NOMO-1 treated with dmso at 0.1 percent for 144 hours (cell line): Measurements from ENCODE around the gene PAK1.

Experiments
- DNase-seq: peaks from one replicate; lab custom pipeline; 2025; ENCODE audit not compliant: unreplicated experiment; lab: John Stamatoyannopoulos, UW

The PAK1 gene

DNA sequence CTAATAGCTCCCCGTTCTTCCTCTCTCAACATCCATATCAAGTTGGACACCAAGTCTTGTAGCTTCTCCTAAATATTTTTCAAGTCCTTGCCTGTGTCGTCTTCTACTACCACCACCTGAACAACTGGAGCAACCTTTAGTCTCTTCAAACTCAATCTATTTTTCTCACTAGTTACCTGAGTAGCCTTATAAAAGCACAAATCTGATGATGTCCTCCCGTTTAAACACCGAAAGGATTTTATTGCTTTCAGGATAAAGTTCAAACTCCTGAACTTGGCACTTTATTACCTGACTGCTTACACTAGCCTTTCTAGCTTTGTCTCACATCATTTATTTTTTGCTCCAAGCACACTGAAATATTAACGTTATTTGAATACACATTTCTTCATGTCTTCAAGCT lies 1.3 kb upstream of the PAK1 start:
- DNase-seq = no peak

DNA sequence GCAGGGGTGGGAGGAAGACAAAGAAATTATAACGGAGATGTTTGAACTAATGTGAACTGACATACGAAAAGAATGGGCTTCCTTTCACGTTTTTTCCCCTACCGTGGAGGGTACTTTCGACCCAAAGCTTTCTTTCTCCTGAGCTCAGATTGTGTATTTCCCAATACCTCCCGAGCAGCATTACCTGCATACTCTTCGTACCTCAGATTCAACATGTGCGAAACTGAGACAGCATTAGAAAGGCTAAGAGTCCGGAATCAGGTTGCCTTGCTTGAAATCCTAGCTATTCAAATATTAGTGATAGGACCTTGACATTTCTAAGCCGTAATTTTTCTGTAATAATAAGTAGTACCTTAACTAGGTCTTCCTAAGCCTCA lies 778 bp upstream of the PAK1 start:
- DNase-seq = no peak

DNA sequence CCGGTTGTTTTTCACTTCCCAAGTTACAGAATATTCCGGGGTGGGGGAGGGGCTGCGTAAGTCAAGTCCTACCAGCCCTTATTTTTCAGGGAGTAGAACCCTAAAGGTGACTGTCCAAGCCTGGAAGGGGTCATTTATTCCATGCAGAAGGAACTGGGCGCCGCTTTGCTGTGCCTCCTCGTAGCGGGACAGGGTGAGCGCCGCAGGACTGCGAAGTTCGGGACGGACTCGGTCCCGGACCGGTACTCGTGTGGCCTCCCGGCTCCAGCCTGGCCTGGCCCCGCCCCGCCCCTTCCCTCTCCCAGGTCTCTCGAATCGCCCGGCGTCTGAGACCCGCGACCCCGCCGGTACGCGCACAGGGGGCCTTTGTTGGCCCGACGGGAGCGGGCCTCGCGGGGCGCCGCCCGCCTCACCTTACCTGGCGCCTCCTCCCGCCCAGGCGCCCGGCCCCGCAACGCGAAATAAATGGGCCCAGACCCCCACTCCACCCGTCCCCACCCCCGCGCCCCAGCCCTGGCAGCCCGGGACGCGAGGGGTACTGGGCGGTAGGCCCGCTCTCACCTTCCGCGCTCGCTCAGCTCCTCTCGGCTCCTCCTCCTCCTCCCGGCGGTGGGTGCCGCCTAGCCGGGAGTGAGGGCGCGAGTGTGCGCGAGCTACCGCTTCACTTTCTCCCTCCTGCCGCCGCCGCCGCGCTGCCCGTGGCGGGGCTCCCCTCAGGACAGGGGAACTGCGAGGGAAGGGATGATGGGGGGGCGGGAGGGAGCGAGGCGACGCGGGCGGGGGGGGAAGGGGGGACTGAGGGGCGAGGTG lies 698 bp downstream of the PAK1 start:
- peak; percentile 34 for DNase-seq

DNA sequence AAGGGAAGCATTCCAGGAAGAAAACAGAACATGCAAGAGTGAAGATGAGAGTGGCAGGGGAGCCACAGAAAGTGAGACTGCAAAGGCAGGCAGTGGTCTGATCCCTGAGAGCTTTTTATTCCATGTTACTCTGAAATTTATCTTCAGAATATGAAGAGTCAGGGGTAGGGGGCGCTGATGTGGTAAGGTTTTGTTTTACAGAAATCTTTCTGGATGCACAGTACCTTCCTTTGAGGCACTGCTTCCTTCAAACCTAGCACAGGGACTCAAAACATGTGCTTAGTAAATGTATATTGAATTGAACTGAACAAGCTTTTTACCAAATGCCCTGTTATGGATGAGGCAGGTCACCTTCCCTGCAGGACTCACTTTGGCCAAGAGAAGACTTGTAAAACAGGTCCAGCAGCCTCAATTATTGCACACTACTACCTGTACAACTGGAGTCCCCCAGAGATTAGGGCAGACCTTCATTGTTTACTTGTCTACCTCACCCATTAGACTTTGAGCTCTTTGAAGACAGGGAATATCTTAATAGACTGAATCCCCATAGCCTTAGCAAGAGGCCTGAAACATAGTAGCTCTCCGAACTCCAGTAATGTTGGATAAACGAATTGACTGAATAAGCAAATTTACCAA lies 2.2 kb downstream of the PAK1 start:
- no peak for DNase-seq

DNA sequence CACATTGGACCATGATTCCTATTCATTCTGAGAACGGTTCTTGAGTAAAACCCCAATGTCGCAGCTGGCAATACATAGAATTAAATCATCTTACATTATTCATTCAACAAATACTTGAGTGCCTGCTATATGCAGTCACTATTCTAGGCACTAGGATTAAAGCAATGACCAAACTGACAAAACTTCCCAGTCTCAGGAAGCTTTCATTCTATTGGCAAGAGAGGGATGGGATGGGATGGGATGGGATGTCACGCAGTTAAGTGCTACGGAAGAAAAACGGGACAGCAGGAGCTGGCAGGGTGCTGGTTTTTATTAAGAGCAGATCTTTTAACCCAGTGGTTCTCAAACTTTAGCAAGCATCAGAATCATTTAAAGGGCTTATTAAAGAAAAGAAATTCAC lies 2.9 kb downstream of the PAK1 start:
- no peak for DNase-seq

DNA sequence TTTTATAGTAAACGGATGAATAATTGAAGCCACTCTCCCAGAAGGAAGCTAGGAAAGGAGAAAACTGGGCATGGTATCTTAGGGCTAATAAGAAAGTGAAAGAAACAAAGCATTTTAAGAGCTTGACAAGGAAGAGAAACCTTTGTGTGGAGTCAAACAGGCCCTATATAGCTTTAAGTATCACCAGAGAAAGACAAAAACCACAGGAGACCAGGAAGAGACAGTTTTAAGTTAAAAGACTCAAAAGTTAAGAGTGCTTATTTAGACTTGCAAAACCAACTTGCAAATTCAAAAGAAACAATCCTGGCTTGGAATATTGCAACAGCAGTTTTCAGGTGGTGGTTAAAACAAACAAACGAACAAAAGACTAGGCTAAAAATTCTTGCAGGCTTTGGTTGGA lies 3.4 kb downstream of the PAK1 start:
- DNase-seq = no peak

DNA sequence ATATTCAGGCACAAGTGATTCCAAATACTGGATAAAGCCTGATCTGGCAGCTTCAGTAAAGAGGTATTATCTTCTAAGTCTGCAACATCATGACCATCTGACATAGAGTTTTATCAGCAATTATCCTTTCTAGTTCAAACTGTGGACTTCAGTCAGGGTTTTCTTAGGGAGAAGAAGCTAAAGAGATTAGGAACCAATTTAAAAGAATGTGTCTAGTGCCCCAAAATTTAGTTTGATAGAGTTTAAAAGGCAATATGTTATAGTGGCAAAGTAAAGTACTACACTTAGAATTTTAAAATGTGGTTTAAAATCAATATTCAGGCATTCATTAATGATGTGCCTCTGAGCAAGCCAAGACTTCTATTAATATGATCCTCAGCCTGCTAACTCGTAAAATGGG lies 5.4 kb downstream of the PAK1 start:
- DNase-seq = no peak

DNA sequence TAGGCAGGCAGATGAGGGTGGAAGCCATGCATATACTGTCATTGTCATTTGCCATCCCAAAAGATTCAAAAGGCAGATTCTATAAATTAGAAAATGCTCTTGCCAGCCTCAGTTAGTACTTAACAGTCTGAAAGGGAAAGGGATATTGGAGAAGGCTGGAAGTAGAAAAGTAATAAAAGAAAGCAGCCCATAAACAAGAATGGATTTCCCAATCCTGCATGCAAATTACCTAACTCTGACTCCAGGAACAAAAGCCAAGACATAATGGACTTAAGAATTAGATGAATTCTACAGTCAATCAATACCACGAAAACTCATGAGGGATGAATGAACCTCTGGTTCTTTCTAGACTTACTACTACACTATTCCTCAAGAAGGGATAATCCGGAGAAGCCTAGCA lies 5.9 kb downstream of the PAK1 start:
- DNase-seq = no peak

DNA sequence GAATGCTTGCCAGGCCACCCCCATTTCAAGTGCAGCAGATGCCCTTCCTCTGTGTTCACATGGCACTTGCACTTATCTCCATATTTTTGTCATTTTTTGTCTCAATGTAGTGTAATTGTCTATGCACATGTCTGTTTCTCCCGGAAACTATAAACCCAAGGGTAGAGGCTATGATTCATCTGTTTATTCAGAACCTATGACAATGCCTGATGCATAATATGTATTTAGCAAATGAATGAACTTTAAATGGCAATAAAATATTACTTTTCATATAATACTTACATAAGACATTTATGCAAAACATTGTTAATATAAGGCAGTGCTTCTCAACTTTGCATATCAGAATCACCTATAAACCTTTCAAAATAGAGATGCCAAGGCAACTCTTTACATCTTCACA lies 6.7 kb downstream of the PAK1 start:
- DNase-seq = no peak

DNA sequence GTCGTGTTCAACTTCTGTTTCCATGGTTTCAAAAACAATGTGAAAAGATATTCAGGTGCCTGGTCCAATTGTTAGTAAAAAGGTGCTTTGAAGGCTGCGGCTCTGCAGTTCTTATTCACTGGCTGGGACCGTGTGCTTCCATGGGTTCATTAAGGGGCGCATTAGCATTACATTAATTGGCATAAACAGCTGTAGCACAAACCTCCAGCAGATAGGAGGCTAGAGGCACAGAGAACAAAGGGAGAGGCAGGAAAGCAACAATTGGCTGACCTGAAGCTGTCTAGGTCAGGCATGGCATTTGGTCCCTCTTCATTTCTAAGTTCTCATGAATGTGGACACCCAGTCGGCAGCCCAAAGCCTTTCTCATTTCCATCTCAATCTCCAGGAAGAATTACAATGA lies 16.6 kb downstream of the PAK1 start:
- no peak for DNase-seq

DNA sequence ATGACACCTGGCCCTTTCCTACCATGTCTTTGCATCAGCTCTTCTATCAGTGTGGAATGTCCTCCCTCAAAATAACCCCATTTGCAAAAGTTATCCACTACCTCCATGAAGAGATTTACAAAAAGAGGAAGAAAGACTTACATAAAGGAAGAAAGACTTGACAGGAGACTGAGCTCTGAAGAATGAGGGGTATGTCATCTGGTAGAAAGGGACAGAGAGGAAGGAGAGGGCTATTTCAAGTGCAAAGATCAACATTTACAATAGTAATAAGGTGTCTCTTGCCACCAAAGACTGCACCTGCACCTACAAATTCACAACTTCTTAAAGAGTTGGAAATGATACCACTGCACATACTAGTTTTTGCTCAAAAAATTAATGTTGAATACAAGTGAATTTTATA lies 18.2 kb downstream of the PAK1 start:
- peak; percentile 57 for DNase-seq

DNA sequence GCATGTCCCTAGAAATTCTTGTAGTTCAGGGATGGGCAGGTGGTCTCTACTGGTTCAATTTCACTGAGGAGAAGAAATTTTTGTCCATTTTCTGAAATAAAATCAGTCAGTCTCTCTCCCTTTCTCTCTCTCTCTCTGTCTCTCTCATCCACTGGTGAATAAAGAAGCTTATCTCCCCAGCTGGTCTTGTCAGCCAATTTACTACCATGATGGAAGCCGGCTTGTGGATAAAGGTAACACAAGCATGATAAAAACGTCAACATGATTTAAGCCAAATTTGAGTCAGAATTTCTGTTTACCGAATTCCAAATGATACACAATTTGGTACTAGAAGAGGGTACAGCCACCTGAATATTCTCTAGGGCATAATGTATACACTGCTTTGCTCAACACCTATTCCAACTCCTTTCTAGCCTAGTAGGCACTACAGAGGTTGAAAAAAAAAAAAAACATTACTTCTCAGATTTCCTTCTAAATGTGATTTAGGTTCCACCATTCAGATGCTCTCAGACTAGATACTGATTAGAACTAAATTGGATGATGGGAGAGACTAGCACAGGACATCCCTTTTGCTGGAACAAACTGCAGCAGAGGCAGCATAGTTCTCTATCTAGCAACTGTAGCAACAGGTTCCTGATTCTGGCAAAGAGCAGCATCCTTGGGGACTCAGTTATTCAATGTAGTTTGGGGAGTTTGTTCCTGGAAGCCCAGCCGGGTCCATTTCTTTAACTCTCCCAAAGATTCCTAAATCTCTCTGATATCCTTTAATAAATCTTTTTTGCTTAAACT lies 18.8 kb downstream of the PAK1 start:
- no peak for DNase-seq

DNA sequence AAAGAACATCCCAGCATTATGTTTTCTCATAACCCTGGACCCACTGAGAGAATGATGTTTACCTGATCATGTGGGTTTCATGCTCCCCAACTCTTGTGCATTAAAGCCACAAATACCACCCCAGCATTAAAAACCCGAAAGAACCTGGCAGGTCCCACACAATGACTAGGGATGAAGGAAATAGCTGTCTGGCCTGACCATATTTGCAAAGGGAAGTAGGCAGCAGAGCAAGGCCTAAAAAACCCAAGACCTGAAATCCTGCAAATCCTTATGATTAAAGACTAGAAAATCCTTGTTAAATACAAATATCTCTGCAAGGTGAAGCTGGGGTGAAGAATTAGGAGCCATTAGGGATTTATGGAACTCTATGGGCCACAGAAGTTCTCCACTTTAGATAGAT lies 23.7 kb downstream of the PAK1 start:
- DNase-seq = no peak

DNA sequence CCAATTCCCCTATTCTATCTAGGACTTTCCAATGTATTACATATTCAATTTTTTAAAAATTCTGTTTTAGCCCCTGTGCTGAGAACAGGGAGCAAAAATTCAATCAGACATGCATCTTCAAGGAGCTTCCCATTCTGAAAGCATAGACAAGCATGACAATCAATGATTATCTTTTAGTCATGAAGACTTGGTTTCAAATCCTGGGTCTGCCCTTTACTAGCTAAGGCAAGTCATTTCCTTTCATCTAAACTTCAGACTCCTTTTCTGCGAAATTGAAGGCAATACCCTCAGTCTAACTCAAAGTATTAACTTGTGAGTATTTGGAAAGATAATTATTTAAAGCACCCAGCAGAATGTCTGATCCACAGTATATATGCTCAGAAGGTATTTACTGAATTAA lies 24.1 kb downstream of the PAK1 start:
- DNase-seq = no peak

DNA sequence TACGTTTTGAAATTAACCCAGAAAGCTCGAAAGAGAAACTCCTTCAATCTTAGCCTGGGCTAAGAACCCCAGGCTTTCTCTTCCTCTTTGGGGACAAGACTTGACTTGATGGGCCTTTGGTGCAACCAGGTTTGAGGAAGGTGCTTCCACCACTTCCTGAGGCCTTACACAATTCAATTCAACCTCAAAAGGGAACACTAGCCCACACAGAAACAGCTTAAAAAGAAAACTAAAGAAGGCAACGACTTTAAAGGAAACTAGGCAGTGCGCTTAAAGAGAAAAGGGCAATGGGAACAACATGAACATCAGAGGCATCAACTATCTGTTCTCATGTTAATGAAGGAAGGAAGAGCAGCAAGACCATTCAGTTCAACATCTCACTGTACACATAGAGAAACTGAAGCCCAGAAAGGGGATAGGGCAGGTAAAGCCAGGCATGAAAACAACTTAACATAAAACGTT lies 24.8 kb downstream of the PAK1 start:
- DNase-seq = peak; percentile 93

DNA sequence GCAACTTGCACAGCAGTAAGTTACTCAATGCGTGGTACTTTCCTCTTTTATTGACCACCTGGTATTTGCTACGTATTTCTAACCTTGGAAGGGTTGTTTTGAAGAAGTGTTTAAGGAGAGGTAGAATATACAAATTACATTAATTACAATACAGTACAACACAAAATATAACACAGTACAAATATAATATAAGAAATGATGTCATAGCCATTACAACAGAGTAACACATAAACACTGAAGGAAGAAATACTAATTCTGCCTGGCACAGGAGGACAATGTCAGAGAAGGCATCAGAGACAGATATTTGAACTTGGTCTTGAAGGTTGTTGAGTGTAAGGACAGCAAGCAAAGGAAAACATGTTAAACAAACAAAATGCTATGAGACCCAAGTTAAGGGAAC lies 25.6 kb downstream of the PAK1 start:
- no peak for DNase-seq

DNA sequence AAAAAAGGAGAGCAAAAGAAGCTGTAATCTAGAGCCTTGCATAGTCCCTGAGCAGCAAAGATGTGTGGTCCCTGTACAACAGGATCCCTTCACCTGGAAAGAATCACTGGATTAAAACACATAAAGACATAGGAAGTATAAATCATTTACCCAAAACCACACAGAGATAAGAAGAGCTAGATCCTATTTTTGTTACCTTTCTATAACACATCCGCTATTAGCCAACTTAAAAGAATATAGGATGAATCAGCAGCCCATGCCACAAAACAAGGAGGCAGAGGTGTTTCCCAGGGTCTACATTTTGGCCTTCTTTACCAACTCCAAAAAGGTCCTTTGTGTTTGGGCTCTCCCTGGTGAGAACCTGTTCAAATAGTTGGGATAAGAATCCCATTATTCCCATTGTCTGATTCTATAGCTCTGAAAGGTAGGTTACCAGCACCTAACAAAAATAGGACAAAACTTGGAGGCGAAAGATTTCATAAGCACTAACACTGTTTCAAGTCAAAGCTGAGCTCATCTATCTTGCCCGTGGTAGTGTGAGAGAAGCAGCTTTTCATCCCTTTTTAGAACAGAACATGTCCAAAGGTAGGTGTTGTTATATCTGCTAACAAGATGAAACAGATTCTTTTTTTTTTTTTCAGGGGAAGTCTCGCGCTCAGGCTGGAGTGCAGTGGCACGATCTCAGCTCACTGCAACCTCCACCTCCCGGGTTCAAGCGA lies 26.8 kb downstream of the PAK1 start:
- DNase-seq = no peak

DNA sequence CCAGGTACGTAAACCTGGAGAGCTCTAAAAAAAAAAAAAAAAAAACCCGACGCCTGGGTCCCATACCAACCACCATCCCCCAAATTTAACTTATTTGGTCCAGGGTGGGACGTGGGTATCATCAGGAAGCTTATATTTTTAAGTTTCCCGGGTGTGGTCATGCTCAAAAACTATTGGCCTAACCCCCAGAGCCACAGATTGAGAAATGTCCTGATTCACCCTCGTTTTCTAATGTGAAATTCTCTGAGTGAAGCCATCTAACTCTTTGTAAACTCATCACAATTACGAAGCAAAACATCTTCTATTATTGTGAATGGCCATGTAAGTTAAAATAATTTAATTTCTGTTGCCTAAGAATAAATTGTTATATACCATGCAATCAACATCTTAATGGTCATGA lies 29.6 kb downstream of the PAK1 start:
- DNase-seq = no peak

DNA sequence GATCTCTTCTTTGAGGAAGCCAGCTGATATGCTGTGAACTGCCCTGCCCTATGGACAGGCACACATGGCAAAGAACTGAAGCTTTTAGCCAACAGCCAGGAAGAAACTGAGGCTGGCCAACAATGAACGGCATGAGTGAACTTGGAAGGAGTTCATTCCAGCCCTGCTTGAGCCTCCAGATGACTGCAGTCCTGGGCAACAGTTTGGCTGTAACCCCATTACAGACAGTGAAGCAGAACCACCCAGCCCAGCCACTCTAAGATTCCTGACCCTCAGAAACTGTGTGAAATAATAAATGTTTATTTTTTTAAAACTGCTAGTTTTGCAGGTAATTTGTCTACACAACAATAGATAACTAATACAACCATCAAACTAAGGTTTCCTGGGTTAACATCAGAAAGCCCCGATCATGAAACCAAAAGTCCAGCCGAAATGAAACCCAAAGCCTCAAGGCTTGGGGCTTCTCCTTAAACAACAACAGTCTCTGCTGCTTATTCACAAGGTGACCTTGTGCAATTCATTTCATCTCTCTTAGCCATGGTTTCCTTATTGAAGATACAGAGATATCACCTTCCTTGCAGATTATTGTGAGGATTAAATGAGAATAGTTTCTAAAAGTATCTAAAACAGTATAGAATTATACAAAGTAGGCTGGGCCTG lies 31.4 kb downstream of the PAK1 start:
- no peak for DNase-seq

DNA sequence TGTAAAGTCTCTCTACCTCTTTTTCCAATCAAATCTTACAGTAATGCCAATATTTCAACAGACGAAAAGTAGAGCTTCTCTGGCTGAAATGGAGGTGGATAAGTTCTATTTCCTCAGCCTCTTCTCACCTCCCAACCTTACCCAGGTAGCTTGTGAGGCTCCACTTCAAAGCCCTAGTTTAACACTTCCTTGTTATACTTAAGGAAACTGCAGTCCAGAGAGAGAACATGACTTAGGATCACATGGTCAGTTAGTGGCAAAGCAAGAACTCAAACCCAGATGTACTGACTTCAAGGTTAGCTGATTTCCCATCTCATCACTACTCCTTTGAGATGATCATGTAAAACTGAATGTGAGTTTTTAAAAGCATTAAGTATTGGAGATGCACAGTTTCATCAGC lies 32.5 kb downstream of the PAK1 start:
- no peak for DNase-seq

DNA sequence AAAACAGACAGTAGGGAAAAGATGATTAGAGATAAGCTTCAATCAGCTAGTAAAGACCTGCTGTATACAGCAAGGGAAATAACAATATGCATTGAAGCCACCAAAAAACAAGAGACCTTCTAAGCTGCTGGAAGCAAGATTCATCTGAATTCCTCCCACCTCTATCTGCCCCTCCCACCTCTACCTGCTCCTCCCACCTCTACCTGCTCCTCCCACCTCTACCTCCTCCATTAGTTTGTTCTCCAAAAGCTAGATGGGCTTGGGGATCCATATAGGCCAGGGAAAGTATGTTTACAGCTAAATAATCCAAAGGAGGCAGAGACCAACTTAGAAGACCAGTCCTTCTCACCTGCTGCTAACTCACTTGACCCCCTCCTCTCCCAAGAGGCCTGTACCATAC lies 33.2 kb downstream of the PAK1 start:
- no peak for DNase-seq
